ENCODE results near the gene POR. TPM values are rescaled to one million over a fixed set of nuclear protein-coding genes. Genes with fewer than 3 reads are reported as not detected.
A peak's percentile ranks its signal among the peaks of the same experiment; 100 is the strongest.

POR gene
- total and polyA plus RNA-seq, 2 of the 13 experiments (the other 11 are each of a cell fraction or from before 2014, with no cell fraction given), result 145 to 266 TPM

DNA sequence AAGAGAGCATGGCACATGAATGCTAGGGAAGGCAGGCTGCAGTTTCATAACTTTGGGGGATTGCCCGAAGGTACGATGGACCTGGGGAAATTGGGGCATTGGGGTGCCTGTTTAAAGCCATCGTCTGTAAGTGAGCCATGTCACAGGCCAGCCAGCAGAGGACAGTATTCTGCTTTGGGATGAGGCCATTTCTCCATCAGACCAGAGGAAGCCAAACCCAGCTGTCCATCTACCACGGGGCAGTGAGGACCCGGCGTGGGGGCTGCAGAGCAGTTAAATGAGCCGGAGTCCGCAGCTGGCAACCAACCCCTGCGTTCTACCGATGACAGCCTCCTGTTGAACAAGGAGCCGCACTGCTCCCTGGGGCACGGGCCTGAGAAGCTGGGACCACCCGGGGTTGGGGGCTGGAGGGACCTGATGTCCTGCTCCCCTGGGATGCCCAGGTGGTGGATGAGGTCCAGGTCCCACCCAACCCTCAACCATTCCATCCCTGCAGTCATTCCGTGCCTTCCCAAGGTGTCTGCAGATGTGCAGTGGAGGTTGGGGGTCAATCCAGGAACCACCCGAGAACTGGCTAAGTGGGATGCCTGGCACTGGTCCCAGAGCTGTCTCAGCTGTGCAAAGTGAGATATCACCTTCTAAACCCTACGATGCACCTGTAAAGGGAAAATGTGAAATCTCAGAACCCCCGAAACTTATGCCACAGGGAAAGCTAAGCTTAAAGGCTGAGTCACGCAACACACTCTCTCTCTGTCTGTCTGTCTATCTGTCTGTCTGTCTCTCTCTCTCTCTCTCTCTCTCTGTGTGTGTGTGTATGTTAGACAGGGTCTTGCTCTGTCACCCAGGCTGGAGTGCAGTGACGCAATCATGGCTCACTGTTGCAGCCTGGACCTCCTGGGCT, 48.2 kb upstream of the POR start (continued):
- TF ChIP-seq KDM2A (CRISPR knock-in tag; IDR thresholded peaks at IDR 0.05; ENCODE audit: borderline replicate concordance, low read depth) (peak; percentile 43; the same call in 1 of the 2 replicates), TMF1 (CRISPR knock-in tag; IDR thresholded peaks at IDR 0.05; ENCODE audit: low read depth) (0 out of 2 replicates have a peak, but pooled peaks have one; percentile 55), GATAD2A (CRISPR knock-in tag; IDR thresholded peaks at IDR 0.05) (peak; percentile 81), ZNF644 (CRISPR knock-in tag; IDR thresholded peaks at IDR 0.05; ENCODE audit: low read depth) (peak; percentile 27; the same call in 1 of the 2 replicates), HMG20B (CRISPR knock-in tag; conservative IDR thresholded peaks at IDR 0.05) (0 out of 2 replicates have a peak, but pooled peaks have one; percentile 38), YEATS4 (CRISPR knock-in tag; IDR thresholded peaks at IDR 0.05; ENCODE audit: borderline replicate concordance) (peak; percentile 58), ZNF317 (CRISPR knock-in tag; IDR thresholded peaks at IDR 0.05) (no peak), ZNF558 (CRISPR knock-in tag; IDR thresholded peaks at IDR 0.05; ENCODE audit: borderline replicate concordance) (no peak), ZNF768 (CRISPR knock-in tag; IDR thresholded peaks at IDR 0.05) (no peak), MIER3 (CRISPR knock-in tag; IDR thresholded peaks at IDR 0.05; ENCODE audit: borderline replicate concordance) (peak; percentile 69; the same call in 1 of the 2 replicates), EEA1 (CRISPR knock-in tag; IDR thresholded peaks at IDR 0.05; ENCODE audit: borderline replicate concordance) (no peak), JDP2 (CRISPR knock-in tag; IDR thresholded peaks at IDR 0.05; ENCODE audit: borderline replicate concordance) (no peak), ATAD3A (CRISPR knock-in tag; IDR thresholded peaks at IDR 0.05) (no peak), SETDB1 (CRISPR knock-in tag; IDR thresholded peaks at IDR 0.05; ENCODE audit: borderline replicate concordance) (no peak), ARNT (IDR thresholded peaks at IDR 0.05) (no peak), SALL2 (CRISPR knock-in tag; IDR thresholded peaks at IDR 0.05) (no peak), NR2C2 (CRISPR knock-in tag; IDR thresholded peaks at IDR 0.05; ENCODE audit: borderline replicate concordance) (peak; percentile 66; the same call in 1 of the 2 replicates)
- TF ChIP-seq, protein P1, sequence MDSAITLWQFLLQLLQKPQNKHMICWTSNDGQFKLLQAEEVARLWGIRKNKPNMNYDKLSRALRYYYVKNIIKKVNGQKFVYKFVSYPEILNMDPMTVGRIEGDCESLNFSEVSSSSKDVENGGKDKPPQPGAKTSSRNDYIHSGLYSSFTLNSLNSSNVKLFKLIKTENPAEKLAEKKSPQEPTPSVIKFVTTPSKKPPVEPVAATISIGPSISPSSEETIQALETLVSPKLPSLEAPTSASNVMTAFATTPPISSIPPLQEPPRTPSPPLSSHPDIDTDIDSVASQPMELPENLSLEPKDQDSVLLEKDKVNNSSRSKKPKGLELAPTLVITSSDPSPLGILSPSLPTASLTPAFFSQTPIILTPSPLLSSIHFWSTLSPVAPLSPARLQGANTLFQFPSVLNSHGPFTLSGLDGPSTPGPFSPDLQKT (CRISPR knock-in tag; IDR thresholded peaks at IDR 0.05; ENCODE audit: borderline replicate concordance), result no peak
- TF ChIP-seq, protein P2, sequence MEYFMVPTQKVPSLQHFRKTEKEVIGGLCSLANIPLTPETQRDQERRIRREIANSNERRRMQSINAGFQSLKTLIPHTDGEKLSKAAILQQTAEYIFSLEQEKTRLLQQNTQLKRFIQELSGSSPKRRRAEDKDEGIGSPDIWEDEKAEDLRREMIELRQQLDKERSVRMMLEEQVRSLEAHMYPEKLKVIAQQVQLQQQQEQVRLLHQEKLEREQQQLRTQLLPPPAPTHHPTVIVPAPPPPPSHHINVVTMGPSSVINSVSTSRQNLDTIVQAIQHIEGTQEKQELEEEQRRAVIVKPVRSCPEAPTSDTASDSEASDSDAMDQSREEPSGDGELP (IDR thresholded peaks at IDR 0.05; ENCODE audit: borderline replicate concordance, low read depth), result peak; percentile 73
- TF ChIP-seq, protein P3, sequence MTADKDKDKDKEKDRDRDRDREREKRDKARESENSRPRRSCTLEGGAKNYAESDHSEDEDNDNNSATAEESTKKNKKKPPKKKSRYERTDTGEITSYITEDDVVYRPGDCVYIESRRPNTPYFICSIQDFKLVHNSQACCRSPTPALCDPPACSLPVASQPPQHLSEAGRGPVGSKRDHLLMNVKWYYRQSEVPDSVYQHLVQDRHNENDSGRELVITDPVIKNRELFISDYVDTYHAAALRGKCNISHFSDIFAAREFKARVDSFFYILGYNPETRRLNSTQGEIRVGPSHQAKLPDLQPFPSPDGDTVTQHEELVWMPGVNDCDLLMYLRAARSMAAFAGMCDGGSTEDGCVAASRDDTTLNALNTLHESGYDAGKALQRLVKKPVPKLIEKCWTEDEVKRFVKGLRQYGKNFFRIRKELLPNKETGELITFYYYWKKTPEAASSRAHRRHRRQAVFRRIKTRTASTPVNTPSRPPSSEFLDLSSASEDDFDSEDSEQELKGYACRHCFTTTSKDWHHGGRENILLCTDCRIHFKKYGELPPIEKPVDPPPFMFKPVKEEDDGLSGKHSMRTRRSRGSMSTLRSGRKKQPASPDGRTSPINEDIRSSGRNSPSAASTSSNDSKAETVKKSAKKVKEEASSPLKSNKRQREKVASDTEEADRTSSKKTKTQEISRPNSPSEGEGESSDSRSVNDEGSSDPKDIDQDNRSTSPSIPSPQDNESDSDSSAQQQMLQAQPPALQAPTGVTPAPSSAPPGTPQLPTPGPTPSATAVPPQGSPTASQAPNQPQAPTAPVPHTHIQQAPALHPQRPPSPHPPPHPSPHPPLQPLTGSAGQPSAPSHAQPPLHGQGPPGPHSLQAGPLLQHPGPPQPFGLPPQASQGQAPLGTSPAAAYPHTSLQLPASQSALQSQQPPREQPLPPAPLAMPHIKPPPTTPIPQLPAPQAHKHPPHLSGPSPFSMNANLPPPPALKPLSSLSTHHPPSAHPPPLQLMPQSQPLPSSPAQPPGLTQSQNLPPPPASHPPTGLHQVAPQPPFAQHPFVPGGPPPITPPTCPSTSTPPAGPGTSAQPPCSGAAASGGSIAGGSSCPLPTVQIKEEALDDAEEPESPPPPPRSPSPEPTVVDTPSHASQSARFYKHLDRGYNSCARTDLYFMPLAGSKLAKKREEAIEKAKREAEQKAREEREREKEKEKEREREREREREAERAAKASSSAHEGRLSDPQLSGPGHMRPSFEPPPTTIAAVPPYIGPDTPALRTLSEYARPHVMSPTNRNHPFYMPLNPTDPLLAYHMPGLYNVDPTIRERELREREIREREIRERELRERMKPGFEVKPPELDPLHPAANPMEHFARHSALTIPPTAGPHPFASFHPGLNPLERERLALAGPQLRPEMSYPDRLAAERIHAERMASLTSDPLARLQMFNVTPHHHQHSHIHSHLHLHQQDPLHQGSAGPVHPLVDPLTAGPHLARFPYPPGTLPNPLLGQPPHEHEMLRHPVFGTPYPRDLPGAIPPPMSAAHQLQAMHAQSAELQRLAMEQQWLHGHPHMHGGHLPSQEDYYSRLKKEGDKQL (CRISPR knock-in tag; IDR thresholded peaks at IDR 0.05; ENCODE audit: low read depth), result no peak
- TF ChIP-seq, protein P4, sequence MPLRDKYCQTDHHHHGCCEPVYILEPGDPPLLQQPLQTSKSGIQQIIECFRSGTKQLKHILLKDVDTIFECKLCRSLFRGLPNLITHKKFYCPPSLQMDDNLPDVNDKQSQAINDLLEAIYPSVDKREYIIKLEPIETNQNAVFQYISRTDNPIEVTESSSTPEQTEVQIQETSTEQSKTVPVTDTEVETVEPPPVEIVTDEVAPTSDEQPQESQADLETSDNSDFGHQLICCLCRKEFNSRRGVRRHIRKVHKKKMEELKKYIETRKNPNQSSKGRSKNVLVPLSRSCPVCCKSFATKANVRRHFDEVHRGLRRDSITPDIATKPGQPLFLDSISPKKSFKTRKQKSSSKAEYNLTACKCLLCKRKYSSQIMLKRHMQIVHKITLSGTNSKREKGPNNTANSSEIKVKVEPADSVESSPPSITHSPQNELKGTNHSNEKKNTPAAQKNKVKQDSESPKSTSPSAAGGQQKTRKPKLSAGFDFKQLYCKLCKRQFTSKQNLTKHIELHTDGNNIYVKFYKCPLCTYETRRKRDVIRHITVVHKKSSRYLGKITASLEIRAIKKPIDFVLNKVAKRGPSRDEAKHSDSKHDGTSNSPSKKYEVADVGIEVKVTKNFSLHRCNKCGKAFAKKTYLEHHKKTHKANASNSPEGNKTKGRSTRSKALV (CRISPR knock-in tag; IDR thresholded peaks at IDR 0.05), result no peak
